ENCODE measurements around the gene LGR4.

DNA sequence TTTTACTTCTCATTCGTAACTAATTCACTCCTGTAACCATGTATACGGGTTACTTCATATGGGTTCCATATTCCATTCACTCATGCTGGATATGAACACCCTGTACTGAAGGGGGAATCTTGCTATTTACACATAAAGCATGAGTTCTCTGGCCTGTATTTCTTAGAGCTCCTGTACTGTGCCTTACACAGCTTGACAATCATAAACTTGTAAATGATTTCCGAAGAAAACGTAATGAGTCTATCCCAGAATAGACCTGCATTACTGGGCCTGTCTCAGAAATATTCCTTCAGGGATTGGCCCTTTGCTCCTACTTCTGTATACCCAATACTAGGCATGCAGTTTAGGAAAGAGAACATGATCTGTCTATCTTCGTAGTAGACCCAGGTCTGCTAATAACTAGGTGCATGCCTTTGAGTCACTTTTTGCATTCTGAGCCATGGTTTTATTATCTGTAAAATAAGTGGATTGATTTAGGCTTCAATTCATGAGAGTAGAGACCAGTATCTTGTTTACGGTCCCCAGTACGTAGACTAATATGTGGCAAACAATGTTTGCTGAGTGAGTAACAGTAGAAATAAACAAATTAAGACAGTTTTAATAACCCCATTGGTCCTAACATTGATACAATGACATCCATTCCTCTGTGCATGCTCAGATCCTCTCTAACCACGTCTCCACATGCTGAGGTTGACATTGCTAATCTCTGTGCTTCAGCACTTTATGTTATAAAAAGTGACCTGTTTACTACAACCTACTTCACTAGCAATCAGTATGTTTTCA lies 110.8 kb downstream of the LGR4 start:
- TF ChIP-seq RFX5 (IDR thresholded peaks at IDR 0.05; ENCODE audit: low read depth, low read length) (no peak), POLR2A (IDR thresholded peaks at IDR 0.05; ENCODE audit: low read depth, low read length) (no peak), RAD21 (IDR thresholded peaks at IDR 0.05; ENCODE audit: low read length) (no peak), SMC3 (IDR thresholded peaks at IDR 0.05; ENCODE audit: low read depth, low read length) (no peak), RCOR1 (IDR thresholded peaks at IDR 0.05; ENCODE audit: insufficient replicate concordance, low read length) (no peak), CEBPB (IDR thresholded peaks at IDR 0.05; ENCODE audit: low read depth, low read length) (no peak), CHD1 (IDR thresholded peaks at IDR 0.05; ENCODE audit: low read depth, low read length) (no peak), BHLHE40 (IDR thresholded peaks at IDR 0.05; ENCODE audit: low read depth, low read length) (no peak), MXI1 (IDR thresholded peaks at IDR 0.05; ENCODE audit: borderline replicate concordance, low read depth, low read length) (no peak)
- TF ChIP-seq, protein P1, sequence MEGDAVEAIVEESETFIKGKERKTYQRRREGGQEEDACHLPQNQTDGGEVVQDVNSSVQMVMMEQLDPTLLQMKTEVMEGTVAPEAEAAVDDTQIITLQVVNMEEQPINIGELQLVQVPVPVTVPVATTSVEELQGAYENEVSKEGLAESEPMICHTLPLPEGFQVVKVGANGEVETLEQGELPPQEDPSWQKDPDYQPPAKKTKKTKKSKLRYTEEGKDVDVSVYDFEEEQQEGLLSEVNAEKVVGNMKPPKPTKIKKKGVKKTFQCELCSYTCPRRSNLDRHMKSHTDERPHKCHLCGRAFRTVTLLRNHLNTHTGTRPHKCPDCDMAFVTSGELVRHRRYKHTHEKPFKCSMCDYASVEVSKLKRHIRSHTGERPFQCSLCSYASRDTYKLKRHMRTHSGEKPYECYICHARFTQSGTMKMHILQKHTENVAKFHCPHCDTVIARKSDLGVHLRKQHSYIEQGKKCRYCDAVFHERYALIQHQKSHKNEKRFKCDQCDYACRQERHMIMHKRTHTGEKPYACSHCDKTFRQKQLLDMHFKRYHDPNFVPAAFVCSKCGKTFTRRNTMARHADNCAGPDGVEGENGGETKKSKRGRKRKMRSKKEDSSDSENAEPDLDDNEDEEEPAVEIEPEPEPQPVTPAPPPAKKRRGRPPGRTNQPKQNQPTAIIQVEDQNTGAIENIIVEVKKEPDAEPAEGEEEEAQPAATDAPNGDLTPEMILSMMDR (conservative IDR thresholded peaks at IDR 0.05; ENCODE audit: low read depth, low read length): no peak
- TF ChIP-seq, protein P2, sequence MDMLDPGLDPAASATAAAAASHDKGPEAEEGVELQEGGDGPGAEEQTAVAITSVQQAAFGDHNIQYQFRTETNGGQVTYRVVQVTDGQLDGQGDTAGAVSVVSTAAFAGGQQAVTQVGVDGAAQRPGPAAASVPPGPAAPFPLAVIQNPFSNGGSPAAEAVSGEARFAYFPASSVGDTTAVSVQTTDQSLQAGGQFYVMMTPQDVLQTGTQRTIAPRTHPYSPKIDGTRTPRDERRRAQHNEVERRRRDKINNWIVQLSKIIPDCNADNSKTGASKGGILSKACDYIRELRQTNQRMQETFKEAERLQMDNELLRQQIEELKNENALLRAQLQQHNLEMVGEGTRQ (IDR thresholded peaks at IDR 0.05; ENCODE audit: low read depth, low read length): no peak

Measured in IMR-90 (cell line).